ENCODE data around the gene ATP1A3.
"Not testable (repeated sequence)": the region's sequence is repeated elsewhere in the genome, so short reads cannot be mapped to it uniquely, and the experiment has no call there.

Gene ATP1A3

DNA sequence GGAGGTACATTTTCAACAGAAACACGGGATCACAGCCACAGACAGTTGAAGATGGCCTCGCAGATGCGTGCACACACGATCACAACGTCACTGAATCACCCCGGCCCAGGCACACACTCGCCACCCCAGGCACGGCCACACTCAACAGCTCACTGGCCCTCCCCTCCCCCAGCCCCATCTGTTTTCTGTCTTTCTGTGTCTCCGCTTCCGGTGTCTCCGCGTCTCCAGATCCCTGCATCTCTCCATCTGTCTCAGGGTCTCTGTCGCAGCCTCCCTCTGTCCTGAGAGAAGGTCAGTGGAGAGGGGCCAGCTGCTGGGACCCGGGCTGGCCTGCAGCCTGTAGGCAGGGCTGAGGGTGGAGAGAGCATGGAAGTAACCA lies 3.8 kb upstream of the ATP1A3 start:
- TF ChIP-seq, protein P1, sequence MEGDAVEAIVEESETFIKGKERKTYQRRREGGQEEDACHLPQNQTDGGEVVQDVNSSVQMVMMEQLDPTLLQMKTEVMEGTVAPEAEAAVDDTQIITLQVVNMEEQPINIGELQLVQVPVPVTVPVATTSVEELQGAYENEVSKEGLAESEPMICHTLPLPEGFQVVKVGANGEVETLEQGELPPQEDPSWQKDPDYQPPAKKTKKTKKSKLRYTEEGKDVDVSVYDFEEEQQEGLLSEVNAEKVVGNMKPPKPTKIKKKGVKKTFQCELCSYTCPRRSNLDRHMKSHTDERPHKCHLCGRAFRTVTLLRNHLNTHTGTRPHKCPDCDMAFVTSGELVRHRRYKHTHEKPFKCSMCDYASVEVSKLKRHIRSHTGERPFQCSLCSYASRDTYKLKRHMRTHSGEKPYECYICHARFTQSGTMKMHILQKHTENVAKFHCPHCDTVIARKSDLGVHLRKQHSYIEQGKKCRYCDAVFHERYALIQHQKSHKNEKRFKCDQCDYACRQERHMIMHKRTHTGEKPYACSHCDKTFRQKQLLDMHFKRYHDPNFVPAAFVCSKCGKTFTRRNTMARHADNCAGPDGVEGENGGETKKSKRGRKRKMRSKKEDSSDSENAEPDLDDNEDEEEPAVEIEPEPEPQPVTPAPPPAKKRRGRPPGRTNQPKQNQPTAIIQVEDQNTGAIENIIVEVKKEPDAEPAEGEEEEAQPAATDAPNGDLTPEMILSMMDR (IDR thresholded peaks at IDR 0.05): no peak
- no peak for TF ChIP-seq ZFX (IDR thresholded peaks at IDR 0.05; ENCODE audit: borderline replicate concordance)
- no peak overlapping the region for H3K27ac ChIP-seq

DNA sequence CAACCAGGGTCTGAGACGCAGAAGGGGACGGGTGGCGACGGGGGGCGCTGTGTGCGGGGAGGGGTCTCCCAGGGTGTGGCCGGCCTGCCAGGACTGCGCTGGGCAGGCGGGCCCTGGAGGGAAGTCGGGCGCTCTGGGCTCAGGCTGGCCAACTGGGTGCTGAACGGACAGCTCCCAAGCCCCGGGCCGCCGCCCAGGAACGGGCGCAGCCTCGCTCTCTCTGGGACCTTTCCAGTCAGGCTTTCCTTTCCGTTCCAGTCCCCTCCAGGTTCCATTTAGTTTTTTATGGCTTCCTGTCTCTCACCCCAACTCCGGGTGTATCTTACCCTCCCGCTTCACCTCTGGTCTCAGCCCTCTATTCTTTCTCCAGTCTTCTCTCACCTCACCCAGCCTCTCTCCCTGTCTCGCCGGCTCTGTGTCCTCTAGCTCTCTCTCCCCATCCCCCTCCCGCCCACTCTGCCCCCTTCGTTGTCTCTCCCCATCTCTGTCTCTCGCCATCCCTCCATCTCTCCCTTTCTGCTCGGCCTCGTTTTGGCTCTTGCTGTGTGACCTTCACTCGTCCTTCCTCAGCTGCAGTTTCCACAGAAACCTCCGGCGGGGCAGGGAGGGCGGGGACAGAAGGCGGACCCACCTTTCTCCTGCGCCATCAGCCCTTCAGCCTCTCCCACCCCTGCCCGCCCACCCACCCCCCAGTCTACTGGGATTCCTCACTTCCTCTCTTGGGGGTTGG lies 3.3 kb upstream of the ATP1A3 start:
- TF ChIP-seq ZFX (IDR thresholded peaks at IDR 0.05; ENCODE audit: borderline replicate concordance): no peak
- TF ChIP-seq, protein P1 (IDR thresholded peaks at IDR 0.05): no peak
- no peak overlapping the region for H3K27ac ChIP-seq

DNA sequence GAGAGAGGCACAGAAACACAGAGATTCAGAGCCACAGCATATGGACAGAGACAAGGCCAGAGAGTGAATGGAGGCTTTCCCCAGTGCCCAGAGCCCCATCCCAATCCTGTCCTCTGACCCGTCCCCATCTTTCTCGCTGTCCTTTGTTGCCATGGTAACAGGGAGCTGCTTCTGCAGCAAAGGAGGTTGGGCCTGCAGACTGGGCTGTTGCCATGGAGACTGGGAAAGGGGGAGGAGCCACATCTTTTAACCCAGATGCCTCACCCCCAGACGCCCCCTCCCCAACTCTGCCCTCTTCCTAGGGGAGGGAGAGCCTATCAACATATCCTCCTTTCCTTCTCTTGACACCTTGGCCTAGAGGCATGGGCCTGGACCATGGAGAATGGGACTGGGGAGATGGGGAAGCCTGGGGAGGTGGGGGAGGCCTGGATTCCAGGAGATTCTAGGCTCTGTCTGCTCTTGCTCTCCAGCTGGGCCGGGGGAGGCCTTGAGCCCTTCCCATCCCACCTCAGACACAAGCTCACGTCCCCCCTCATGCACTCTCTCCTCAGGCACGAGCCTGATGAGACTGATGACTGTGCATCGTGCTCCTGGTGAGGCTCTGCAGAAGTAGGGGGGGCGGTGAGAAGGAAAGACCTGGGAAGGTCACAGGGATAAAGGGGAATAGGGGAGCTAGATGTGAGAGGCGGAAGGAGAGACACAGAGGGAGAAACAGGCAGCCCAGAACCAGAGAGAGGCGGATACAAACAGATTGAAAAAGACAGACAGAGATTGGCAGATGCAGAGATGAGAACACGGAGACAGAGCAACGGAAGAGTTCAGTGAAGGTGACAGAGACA lies 2.1 kb upstream of the ATP1A3 start:
- H3K27ac ChIP-seq: no peak overlapping the region
- no peak for TF ChIP-seq ZFX (IDR thresholded peaks at IDR 0.05; ENCODE audit: borderline replicate concordance)
- TF ChIP-seq, protein P1 (IDR thresholded peaks at IDR 0.05): no peak

DNA sequence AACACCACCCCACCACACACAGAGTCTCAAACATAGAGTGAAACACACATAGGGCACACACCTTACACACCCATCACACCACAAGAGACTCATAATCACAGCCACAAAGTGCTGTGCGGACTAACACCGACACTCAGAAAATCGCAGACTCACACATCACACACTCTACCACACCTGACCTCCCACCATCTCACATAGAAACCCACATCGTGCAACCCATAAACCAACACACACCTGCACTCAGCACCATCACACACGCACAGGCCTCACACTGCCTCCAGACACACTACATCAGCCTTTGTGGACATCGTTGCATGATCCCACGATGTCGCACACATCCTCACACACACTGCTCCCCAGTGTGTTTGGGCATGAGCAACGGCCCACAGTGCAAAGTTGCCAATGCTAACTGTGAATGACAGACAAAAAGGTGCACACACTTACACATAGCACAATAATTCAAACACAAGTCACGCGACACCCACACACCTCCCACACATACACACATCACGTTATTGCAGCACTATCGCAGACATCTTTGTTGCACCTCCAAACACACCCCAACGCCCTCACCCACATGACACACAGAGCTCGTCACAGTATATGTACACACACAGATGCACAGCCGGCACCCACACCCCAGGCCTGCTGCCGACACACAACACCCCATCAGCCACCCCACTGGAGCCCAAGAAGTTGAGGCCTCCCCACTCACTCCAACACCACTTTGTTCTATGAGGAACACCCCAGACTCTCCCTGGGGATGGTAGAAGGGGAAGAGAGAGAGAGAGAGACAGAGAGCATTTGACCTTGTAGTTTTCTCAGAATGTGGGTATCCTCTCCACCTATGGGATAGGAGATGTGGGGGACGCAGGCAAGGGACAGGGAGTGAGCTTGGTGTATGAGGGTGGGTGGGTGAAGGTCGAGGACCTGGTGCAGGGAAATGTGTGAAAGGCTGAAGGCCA lies 1.2 kb upstream of the ATP1A3 start:
- TF ChIP-seq, protein P1 (IDR thresholded peaks at IDR 0.05): no peak
- TF ChIP-seq ZFX (IDR thresholded peaks at IDR 0.05; ENCODE audit: borderline replicate concordance): no peak
- H3K27ac ChIP-seq: no peak overlapping the region

DNA sequence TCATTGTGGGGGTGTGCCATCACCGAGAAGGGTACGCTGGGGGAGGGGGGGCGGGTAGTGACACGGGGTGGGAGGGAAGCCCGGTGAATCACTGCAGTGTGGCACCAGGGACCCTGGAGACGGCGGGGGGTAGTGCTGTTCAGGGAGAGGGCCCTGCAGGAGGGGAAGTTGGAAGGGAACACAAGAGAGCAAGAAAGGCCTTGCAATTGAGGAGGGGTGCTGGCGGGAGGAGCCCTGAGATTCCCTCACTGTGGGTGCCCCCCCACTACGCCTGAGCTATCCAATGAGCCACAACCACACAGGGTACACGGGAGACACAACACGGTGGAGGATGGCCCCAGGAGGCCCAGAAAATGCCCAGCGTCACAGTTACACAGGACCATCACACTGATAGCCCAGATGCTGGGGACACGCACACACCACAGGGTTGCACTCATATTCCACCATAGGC lies 516 bp upstream of the ATP1A3 start:
- no peak for TF ChIP-seq ZFX (IDR thresholded peaks at IDR 0.05; ENCODE audit: borderline replicate concordance)
- TF ChIP-seq, protein P1 (IDR thresholded peaks at IDR 0.05): no peak
- no peak overlapping the region for H3K27ac ChIP-seq

DNA sequence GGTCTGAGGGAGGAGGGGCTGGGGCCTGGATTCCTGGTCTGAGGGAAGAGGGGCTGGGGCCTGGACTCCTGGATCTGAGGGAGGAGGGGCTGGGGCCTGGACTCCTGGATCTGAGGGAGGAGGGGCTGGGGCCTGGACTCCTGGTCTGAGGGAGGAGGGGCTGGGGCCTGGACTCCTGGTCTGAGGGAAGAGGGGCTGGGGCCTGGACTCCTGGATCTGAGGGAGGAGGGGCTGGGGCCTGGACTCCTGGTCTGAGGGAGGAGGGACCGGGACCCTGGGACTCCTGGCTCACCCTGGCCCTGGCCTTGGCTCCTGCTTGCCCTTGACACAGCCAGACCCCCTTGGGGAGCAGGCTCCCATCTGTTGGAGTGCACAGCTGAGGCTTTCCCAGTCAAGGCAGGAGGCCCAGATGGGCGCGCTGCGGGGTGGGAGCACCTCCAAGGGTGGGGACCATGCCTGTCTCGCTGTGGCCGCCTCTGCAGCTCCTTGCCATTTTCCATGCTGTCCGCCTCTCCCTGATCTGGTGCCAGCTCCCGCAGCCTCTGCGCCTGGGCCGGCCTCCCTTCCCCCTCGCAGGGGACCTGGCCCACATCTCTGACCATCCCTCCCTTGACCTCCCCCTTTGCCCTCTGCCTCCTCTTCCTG lies 2.0 kb downstream of the ATP1A3 start:
- H3K27ac ChIP-seq: not testable (repeated sequence)

DNA sequence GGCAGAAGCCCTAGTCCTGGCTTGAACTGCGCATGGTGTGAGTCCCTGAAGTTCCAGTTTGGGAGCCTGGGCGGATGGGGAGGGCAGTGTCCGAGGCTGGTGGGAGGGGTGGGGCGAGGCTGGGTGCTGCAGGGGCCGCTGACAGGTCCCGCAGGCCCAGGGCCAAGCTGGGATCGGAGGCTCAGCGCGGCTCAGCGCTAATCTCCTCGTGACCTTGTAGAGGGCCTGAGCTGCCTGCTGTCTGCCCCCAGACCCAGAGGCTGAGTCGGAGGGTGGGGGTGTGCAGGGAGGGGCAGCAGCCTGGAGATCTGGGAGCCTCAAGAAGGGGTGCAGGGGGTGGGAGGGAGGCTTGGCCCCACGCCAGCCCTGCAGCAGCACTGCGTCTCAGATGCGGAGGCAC lies 3.0 kb downstream of the ATP1A3 start:
- no peak for TF ChIP-seq ZFX (IDR thresholded peaks at IDR 0.05; ENCODE audit: borderline replicate concordance)
- TF ChIP-seq, protein P1 (IDR thresholded peaks at IDR 0.05): no peak
- H3K27ac ChIP-seq: no peak overlapping the region
